IPS-20b (cell line): ENCODE results near the gene FIGN.

Experiments
- H3K27ac ChIP-seq: one replicate; pipeline ENCODE4 v1.5.1; 2013; ENCODE audit warnings: low read length
- H3K27me3 ChIP-seq: 2 replicates; pipeline ENCODE4 v1.6.1; 2013; ENCODE audit warnings: mild to moderate bottlenecking, low read length, inconsistent platforms; ENCODE audit not compliant: insufficient read depth
- H3K36me3 ChIP-seq: 2 replicates; pipeline ENCODE4 v1.6.1; 2013; ENCODE audit warnings: low read depth, mild to moderate bottlenecking, inconsistent platforms, low read length, moderate library complexity; ENCODE audit not compliant: insufficient read depth
- H3K4me1 ChIP-seq: 2 replicates; pipeline ENCODE4 v1.6.1; 2013; ENCODE audit warnings: mild to moderate bottlenecking, control low read depth, inconsistent platforms, low read length, moderate library complexity; ENCODE audit not compliant: insufficient read depth
- H3K4me3 ChIP-seq: 2 replicates; pipeline ENCODE4 v1.5.1; 2013; ENCODE audit warnings: mild to moderate bottlenecking, low read length, inconsistent platforms
- H3K9ac ChIP-seq: 2 replicates; pipeline ENCODE4 v1.6.1; 2013; ENCODE audit warnings: low read depth, mild to moderate bottlenecking, inconsistent platforms, low read length, moderate library complexity
- H3K9me3 ChIP-seq: 2 replicates; pipeline ENCODE4 v1.6.1; 2013; ENCODE audit warnings: mild to moderate bottlenecking, low read depth, low read length, inconsistent platforms; ENCODE audit not compliant: insufficient read depth

The FIGN gene

GRCh38 chr2:163681745-163682144 lies 54.1 kb downstream of the FIGN start:
- no peaks in the 10 kb centered on the region for H3K27me3 ChIP-seq
- H3K4me1 ChIP-seq = no peaks in the 10 kb centered on the region
- H3K36me3 ChIP-seq = no peaks in the 10 kb centered on the region
- H3K9me3 ChIP-seq = no peaks in the 10 kb centered on the region
- H3K27ac ChIP-seq = no peak overlapping the region
- no peak overlapping the region for H3K9ac ChIP-seq
- no peak overlapping the region for H3K4me3 ChIP-seq

GRCh38 chr2:163675388-163675787 lies 60.4 kb downstream of the FIGN start:
- Histone ChIP-seq H3K4me3 (no peak overlapping the region), H3K9ac (no peak overlapping the region), H3K27ac (no peak overlapping the region), H3K9me3 (no peaks in the 10 kb centered on the region), H3K27me3 (no peaks in the 10 kb centered on the region), H3K36me3 (no peaks in the 10 kb centered on the region), H3K4me1 (no peaks in the 10 kb centered on the region)

GRCh38 chr2:163673522-163673921 lies 62.3 kb downstream of the FIGN start:
- Histone ChIP-seq H3K4me1 (no peaks in the 10 kb centered on the region), H3K27me3 (no peaks in the 10 kb centered on the region), H3K9ac (no peak overlapping the region), H3K4me3 (no peak overlapping the region), H3K36me3 (no peaks in the 10 kb centered on the region), H3K27ac (no peak overlapping the region), H3K9me3 (no peaks in the 10 kb centered on the region)

DNA sequence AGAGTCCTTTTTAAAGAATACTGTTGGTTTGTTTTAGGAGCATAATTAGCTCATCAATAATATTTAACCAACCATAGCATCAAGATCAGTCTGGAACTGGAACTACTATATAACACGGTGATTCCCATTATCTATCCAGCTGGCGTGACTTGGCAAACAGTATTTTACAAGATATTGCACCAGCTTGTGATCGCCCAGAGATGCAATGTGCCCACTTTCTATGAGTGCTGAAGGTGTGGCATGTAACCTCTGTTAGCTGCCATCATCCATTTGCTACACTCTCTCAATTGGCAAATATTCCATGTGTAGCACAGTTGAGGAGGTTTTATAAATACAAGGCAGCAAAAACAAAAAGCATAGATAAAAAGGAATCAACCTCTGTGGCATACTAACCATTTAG lies 64.9 kb downstream of the FIGN start:
- no peaks in the 10 kb centered on the region for H3K4me1 ChIP-seq
- no peaks in the 10 kb centered on the region for H3K36me3 ChIP-seq
- no peak overlapping the region for H3K4me3 ChIP-seq
- no peak overlapping the region for H3K27ac ChIP-seq
- no peaks in the 10 kb centered on the region for H3K27me3 ChIP-seq
- no peaks in the 10 kb centered on the region for H3K9me3 ChIP-seq
- no peak overlapping the region for H3K9ac ChIP-seq

- Histone ChIP-seq H3K27me3 (no peaks in the 10 kb centered on the region), H3K27ac (no peak overlapping the region), H3K4me3 (no peak overlapping the region), H3K4me1 (peaks cover 4% of the 10 kb centered on the region; the same call in 1 of the 2 replicates), H3K9me3 (no peaks in the 10 kb centered on the region), H3K36me3 (no peaks in the 10 kb centered on the region), H3K9ac (no peak overlapping the region)
Measured at GRCh38 chr2:163669506-163669905, 66.3 kb downstream of the FIGN start.

DNA sequence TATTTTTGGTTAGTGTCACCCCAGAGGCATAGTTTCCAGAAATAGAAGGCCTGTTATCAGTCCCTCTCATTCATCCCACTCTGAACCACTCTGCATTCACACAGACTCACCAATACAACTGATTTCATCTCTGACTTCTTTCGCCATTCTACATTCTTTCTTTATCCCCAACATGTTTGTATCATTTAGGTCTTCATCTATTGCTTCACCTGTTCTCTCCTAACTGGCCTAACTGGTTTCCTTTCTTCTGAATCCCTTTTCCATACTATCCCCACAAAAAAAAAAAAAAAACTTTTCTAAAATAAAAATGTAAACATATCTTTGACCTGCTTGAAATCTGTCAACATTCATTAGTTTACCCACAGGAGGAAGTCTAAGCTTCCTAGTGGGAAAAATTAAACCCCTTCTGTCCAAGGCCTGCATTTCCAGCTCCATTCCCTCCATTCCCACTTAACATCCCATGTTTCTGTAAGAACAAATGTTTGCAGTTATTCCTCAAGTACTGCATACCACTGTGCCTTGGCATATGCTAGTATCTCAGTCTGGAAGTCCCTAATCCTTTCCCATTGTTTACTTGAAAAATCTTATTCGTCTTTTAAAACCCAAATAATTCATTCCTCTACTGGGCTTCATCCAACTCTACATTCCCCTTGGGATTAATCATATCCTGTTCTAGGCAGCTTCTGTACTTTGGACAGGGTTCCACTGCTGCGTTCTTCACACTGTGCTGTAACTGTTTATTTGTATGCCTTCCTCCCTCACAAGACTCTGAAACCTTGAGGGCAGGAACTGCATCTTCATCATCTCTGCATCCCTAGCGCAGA lies 68.5 kb downstream of the FIGN start:
- H3K27ac ChIP-seq = no peak overlapping the region
- H3K27me3 ChIP-seq = no peaks in the 10 kb centered on the region
- H3K4me1 ChIP-seq = peaks cover 4% of the 10 kb centered on the region; the same call in 1 of the 2 replicates
- H3K36me3 ChIP-seq = no peaks in the 10 kb centered on the region
- H3K4me3 ChIP-seq = no peak overlapping the region
- H3K9ac ChIP-seq = no peak overlapping the region
- no peaks in the 10 kb centered on the region for H3K9me3 ChIP-seq

- no peaks in the 10 kb centered on the region for H3K36me3 ChIP-seq
- H3K27ac ChIP-seq = no peak overlapping the region
- H3K4me3 ChIP-seq = no peak overlapping the region
- no peaks in the 10 kb centered on the region for H3K9me3 ChIP-seq
- H3K4me1 ChIP-seq = peaks cover 4% of the 10 kb centered on the region; the same call in 1 of the 2 replicates
- no peaks in the 10 kb centered on the region for H3K27me3 ChIP-seq
- no peak overlapping the region for H3K9ac ChIP-seq
Measured at GRCh38 chr2:163665817-163666216, 70.0 kb downstream of the FIGN start.

- Histone ChIP-seq H3K4me3 (no peak overlapping the region), H3K4me1 (peaks cover 4% of the 10 kb centered on the region; the same call in 1 of the 2 replicates), H3K27ac (no peak overlapping the region), H3K36me3 (no peaks in the 10 kb centered on the region), H3K27me3 (no peaks in the 10 kb centered on the region), H3K9ac (no peak overlapping the region), H3K9me3 (no peaks in the 10 kb centered on the region)
Measured at GRCh38 chr2:163665051-163665450, 70.8 kb downstream of the FIGN start.

DNA sequence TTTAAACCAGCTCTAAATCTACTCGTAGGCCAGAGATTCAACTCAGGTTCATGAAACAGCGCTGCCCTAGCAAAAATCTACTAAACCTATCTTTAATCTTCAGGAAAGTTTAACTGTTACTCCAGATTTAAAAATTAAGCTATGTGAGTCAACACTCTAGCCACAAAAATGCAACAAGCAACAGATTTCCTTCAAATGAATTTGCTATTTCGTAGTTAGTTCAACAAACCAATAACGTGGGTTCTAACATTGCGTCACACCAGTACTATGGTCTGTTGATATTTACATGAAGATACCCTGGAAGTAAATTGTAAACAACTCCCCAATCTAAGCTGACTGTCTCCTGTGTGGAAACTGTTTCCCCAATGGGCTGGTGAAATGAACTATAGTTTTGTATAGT lies 71.2 kb downstream of the FIGN start:
- Histone ChIP-seq H3K27me3 (no peaks in the 10 kb centered on the region), H3K36me3 (no peaks in the 10 kb centered on the region), H3K4me3 (no peak overlapping the region), H3K9me3 (no peaks in the 10 kb centered on the region), H3K27ac (no peak overlapping the region), H3K9ac (no peak overlapping the region), H3K4me1 (peaks cover 4% of the 10 kb centered on the region; the same call in 1 of the 2 replicates)

- H3K9me3 ChIP-seq = no peaks in the 10 kb centered on the region
- H3K27ac ChIP-seq = no peak overlapping the region
- H3K4me3 ChIP-seq = no peak overlapping the region
- no peak overlapping the region for H3K9ac ChIP-seq
- peaks cover 16% of the 10 kb centered on the region for H3K4me1 ChIP-seq
- H3K27me3 ChIP-seq = no peaks in the 10 kb centered on the region
- no peaks in the 10 kb centered on the region for H3K36me3 ChIP-seq
Measured at GRCh38 chr2:163662141-163662780, 73.5 kb downstream of the FIGN start.

GRCh38 chr2:163659224-163659623 lies 76.6 kb downstream of the FIGN start:
- Histone ChIP-seq H3K27me3 (no peaks in the 10 kb centered on the region), H3K27ac (no peak overlapping the region), H3K9me3 (no peaks in the 10 kb centered on the region), H3K9ac (no peak overlapping the region), H3K4me3 (no peak overlapping the region), H3K4me1 (peaks cover 20% of the 10 kb centered on the region), H3K36me3 (no peaks in the 10 kb centered on the region)

DNA sequence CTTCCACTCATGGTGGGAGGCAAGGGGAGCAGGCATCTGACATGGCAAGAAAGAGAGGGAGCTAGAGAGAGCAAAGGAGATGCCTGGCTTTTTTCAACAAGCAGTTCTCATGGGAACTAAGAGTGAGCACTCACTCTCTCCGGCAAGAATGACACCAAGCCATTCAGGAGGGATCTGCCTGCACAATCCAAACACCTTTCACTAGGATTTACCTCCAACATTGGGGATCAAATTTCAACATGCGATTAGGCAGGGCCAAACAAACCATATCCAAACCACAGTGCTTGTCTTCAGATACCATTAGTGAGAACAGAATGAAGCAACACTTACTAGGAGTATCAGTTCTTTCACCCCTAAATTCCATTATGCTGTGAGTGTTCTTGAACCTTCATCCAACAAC lies 77.3 kb downstream of the FIGN start:
- H3K27me3 ChIP-seq = no peaks in the 10 kb centered on the region
- peaks cover 20% of the 10 kb centered on the region for H3K4me1 ChIP-seq
- H3K36me3 ChIP-seq = no peaks in the 10 kb centered on the region
- no peak overlapping the region for H3K4me3 ChIP-seq
- H3K27ac ChIP-seq = no peak overlapping the region
- no peak overlapping the region for H3K9ac ChIP-seq
- H3K9me3 ChIP-seq = no peaks in the 10 kb centered on the region
